Epithelial cell of prostate (primary cell): ENCODE measurements around the gene SCN9A.
"Not testable (repeated sequence)": the region's sequence is repeated elsewhere in the genome, so short reads cannot be mapped to it uniquely, and the experiment has no call there.

Experiments used
- DNase-seq: peaks from one replicate; pipeline ENCODE4 v3.0.0-alpha.2; 2011; ENCODE audit warnings: low read depth, low spot score
- H3K27ac ChIP-seq: fragments of 450-650 bp; 2 replicates; pipeline ENCODE4 v1.5.1; 2017; ENCODE audit warnings: mild to moderate bottlenecking

SCN9A gene

DNA sequence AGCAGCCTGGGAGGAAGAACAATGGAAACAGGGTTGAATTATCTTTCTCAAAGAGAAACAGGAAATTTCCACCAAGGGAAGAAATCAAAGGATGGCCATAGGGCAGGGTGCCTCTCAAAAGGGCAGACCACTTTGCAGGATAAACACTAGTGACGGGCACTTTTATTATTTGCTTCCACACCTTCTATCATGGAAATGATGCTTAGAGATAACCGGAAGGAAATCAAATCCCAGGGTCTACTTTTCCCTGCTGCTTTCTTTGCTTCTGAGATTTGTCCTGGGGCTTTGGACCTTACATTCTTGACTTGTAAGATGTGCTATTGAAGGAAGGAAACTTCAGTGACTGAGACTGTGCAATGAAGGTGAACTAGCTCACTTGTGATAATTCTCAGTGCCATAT lies 1.1 kb upstream of the SCN9A start:
- H3K27ac ChIP-seq: no peak overlapping the region
- no peak for DNase-seq

DNA sequence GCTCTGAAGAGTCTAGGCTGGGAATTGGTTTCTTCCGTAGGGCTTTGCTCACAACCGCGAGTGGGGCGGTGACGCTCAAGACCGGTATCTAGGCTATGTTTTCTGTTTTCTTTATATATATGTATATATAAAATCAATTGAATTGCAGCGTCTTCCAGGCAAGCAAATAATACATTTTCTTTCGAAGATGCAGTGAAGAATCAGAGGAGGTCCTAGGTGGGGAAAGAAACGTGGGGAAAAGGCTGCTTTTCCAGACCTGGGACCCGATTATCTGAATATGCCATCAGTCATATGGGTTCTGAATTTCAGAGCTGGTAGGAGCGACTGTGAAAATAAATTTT lies 714 bp upstream of the SCN9A start:
- no peak overlapping the region for H3K27ac ChIP-seq

DNA sequence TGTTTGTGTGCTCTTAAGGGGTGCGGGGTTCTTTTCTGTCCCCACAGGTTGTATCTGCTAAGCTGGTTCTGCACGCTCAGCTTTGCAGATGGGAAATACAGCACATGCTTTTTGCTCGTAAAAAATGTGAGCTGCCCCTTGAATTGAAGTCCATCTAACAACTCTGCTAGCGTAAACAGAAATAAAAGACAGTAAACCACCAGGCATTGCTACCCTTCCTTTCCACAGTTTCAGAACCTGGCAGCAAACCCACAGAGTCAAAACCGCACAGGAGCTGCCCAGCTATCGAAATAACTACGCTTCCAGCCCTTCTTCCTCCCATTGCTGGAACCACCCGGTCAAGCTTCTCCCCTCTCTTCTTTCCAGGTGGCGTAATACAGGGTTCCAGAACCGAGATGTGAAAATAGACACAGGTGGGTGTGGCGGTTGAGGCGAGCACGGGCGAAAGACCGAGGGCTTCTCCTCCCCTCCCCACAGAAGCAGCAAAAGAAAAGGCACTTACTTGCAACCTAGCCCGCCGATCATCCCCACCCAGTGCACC lies 479 bp downstream of the SCN9A start:
- no peak for DNase-seq
- H3K27ac ChIP-seq: no peak overlapping the region

More for the DNA sequence above, 714 bp upstream of the SCN9A start:
- DNase-seq: no peak

DNA sequence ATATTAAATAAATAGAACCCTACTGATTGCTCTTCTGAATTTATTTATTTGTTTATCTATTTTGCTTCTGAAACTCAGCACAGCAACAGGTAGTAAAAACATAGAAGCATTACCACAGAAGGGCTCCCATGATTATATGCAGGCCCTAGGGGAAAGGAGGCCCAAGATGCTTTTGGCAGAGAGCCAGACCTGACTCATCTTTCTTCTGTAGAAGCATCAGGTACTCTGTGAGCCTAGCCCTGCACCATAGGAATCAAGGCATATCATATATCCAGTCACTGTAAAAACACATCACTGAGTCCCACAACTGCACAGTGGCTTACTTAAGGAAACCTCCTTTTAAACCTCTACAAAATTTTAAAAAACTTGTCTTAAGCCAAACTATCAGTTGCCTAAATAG lies 1.8 kb downstream of the SCN9A start:
- DNase-seq: peak; percentile 66
- no peak overlapping the region for H3K27ac ChIP-seq

DNA sequence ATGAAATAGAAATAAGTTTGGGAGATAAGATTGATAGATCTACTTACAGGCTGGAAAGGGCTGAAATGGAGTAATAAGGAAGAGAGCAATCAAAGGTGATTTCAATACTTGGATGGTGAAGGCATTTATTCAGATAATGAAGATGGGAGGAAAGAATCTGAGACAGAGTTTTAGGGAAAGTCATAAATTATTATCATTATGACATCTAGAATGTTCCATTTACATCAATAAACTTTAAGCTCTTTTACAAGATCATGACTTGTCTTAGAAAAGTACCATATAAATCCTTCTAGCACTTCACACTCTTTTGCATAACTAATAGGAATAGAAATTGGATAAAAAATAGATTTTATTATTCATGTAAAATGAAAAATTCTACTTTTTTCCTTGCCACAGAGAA lies 2.2 kb downstream of the SCN9A start:
- DNase-seq: no peak
- H3K27ac ChIP-seq: no peak overlapping the region

DNA sequence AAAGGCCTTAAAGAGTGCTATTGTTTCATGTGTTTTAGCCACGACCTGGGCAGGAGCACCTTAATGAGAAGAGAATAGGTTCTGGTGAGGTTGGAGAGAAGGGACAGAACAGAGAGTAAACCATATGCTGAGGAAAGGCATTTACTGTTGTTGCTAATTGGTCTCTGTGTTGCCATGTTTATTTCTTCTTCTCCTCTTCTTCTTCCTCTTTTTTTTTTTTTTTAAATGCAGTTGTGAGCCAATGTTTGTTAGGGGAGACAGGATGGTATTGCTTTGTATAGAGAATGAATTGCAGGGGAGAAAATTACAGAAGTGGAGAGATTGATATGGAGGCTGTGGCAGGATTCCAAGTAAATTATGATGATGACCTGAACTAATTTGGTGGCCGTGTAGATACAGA lies 2.6 kb downstream of the SCN9A start:
- no peak overlapping the region for H3K27ac ChIP-seq
- DNase-seq: no peak

DNA sequence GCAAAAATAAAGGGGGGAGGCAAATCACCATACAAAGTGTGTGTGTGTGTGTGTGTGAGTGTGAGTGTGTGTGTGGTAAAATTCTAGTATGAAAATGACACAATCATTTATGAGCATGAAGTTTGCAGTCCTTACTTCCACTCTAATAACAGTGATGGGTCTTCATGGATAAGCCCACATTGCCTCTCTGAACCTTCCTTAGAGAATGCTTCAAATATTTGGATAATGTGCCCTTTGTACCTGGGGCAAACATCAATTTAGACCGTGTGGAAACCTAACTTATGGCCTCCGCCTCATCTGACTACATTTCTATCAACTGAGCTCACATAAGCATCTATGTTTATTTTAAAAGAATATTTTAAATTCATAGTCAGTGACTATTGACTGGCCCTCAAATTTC lies 3.7 kb downstream of the SCN9A start:
- no peak for DNase-seq
- no peak overlapping the region for H3K27ac ChIP-seq

DNA sequence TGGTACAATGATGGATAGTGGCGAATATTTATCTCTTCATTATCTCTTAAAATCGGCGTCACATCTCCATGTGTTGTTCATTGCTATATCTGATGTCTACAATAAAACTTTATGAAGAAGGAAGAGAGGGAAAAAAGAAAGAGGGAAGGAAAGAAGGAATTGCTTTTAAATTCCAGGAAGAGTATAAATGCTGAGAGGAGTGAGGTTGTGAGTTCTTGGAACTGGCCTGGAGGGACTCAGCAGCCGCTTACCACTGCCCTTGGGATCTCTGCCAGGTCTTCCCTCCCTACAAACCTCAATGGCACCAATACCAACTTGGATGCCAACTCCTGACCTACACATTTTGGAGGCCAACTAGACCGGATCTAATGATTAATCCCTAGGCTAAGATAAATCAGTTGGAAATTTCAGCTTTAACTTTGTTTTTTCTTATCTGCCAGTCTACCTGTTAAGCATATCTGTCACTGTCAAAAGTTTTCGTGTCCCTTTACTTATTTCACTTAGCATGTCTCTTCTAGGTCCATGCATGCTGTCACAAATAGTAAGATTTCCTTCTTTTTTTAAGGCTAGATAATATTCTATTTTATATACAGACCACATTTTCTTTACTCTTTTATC lies 9.8 kb downstream of the SCN9A start:
- DNase-seq: no peak
- no peak overlapping the region for H3K27ac ChIP-seq

DNA sequence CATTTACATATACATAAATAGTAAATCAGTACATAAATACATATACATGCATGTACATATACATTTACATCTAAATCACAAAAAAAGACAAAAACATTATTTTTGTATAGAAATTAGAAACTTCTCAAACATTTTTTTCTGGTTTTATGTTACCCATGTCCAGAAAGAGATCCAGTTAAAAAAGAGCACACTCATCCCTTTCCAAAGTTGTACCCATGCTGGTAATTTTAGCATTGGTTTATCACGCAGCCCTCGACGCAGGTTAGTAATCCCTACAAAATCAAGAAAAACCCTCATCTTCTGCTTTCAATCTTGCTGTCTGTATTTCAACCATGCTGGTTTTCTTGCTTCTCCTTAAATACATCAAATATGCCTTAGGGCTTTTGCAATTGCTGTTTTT lies 10.5 kb downstream of the SCN9A start:
- H3K27ac ChIP-seq: no peak overlapping the region
- DNase-seq: no peak

DNA sequence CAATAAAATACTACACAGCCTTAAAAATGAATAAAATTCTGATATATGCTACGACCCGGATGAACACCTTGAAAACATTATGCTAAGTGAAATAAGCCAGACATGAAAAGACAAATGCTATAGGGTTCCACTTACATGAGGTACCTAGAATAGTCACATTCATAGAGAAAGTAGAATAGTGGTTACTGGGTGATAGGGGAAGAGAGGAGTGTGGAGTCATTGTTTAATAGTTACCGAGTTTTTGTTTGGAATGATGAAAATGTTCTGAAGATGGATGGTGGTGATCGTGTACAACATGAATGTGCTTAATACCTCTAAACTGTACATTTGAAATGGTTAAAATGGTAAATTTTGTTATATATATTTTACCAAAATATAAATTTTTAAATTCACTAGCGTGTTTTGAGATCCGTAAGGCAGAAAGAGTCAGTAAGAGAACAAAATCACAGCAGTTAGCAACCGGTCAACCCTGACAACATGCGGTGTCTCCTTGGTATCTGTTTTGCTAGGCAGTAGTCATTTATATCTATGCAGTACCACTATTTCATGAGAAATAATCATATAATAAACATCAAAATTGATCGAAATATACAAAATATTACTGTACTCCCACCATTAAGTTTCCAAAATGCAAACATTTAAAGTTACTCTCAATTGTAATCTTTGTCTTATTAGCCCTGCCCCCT lies 11.1 kb downstream of the SCN9A start:
- DNase-seq: no peak

DNA sequence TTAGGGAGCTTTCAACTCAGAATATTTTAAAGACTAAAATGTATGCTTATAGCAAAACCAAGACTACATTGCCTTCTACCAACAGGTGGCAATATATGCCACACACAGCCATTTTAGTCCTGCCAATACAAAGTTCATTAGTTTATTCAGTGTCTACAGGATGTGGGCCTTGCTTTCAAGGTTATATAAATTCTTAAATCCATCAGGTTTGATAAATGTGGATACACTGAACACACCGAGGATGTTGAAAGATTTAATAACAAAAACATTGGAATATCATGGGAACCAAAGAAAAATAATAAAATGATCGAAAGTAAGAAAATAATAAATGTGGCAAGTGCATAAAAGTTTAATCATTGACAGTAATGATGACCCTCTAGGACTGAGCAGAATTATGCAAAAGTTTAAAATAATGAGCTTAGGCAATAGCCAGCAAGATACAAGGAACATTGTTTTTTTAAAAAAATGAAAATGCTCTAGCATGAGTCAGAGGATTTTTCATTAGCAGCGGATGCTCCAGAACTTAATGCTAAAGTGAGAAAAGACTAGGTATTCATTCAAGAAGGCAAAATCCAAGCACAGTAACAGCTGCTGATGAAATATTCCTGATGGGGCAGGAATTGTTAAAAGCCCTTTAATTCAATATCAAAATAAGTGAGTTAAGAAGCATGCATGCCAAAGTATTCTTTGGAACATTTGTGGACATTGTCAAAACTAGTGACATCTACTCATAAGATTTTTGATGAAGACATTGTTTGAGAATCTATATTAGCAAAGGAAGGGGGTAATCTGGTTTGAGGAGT lies 14.2 kb downstream of the SCN9A start:
- H3K27ac ChIP-seq: no peak overlapping the region
- DNase-seq: no peak

More for the DNA sequence above, 11.1 kb downstream of the SCN9A start:
- no peak overlapping the region for H3K27ac ChIP-seq

DNA sequence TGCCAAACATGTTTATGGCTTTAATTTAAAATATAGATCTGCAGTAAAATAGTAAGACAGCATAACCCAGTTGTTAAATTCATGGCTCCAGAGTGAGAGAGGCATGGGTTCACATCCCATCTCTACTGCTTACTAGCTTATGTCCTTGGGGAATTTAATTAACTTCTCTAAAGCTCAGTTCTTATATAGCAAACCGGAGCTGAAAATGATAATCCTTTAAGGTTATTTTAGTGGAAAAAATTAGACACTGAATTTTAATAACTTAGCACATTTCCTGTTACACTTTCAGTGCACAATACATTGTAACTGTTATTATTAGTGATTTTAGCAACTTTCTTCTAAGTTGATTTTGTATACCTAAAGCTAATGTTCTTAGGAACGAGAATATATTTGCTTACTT lies 14.8 kb downstream of the SCN9A start:
- DNase-seq: no peak

DNA sequence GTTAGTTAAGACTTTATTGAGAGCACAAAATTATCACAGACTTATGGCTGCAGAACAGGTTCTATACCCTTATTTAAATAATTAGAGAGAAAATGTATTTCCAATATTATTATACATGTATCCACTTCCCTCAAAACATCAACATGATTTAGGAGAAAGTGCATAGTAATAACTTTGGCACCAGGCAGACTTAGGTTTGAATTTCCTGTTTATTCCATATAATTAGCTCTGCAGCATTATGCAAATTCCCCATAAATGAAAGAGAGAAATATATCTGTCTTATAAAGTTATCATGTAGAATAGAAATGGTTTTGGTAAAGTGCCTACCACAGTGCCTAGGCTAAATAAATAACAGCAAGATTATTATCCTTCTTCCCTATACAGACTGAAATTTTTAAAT lies 15.3 kb downstream of the SCN9A start:
- no peak overlapping the region for H3K27ac ChIP-seq
- no peak for DNase-seq

More for the DNA sequence above, 14.8 kb downstream of the SCN9A start:
- no peak overlapping the region for H3K27ac ChIP-seq

DNA sequence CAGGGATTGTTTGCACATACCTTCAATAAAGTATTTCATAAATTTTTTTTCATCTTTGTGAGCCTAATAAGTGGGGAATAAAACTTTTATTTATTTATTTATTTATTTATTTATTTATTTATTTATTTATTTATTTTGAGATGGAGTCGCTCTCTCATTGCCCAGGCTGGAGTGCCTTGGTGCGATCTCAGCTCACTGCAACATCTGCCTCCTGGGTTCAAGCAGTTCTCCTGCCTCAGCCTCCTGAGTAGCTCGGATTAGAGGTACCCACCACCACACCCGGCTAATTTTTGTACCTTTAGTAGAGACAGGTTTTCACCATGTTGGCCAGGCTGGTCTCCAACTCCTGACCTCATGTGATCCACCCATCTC lies 17.8 kb downstream of the SCN9A start:
- not testable (repeated sequence) for DNase-seq, H3K27ac ChIP-seq

DNA sequence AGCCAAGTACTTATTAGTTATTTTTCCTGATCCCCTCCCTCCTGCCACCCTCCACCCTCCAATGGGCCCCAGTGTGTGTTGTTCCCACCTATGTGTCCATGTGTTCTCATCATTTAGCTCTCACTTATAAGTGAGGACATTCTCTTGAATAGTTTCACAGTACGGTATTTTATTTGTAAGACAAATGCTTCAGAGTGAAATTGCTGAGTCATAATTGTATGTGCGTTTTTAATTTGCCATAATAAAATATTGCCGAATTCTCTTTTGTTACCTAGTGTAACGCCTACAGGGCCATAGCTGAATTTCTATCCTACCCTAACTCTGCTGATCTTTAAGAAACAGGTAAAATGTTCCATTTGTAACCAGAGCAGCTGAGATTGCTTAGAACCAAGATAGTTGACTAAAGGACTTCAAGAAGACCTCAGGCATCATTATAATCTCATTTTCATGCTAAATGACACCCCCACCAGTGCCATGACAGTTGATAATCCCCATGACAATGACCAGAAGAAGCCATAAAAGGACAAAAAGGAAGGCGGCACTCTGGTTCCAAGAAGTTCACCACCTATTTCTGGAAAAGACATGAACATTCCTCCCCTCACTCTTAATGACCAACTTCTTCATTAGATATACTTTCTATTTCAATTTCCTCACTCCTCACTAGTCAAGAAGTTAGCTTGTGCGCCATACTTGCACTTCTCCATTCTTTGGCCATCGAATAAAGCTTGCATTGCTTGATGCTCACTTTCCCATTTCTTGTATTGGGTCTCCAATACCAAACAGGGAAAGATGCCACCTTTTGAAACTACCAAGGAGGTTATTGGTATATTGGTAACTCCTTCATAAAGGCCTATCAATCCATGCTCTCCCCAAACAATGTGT lies 18.4 kb downstream of the SCN9A start:
- no peak for DNase-seq
- H3K27ac ChIP-seq: no peak overlapping the region

DNA sequence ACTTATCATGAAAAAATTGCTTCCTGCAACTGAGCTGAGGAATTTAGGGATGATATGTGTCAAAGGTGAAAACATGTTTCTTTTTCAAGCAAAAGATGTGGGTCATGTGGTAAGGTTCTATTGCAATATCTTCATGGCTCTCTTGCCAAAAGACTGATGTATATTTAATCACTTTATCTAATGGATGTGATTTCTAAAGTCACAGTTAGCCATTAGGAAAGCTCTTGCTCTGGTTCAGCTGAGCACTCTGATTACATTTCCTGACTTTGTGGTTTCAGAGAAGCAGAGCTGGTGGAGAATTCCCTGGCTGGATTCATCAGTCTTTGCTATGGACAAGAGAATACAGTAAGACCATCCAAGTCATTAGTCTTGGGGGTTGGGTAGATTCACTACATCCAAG lies 24.4 kb downstream of the SCN9A start:
- no peak for DNase-seq
- no peak overlapping the region for H3K27ac ChIP-seq

DNA sequence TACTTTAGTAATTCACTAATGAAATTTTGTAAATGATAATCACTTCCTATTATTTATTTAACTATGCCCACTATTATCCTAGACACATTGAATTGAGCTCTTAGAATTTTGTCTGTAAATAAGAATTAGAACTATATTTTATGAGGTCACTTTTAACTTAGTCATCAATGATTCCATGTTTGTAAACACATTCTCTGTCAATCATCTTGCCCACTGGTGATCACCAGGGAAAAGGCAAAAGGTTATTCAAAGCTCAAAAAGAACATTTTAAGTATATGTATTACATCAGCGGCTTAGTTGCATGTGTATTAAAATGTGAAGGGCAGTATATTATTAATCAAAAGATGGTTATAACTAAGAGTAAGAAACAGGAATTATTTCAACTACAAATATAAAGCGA lies 25.2 kb downstream of the SCN9A start:
- H3K27ac ChIP-seq: no peak overlapping the region

DNA sequence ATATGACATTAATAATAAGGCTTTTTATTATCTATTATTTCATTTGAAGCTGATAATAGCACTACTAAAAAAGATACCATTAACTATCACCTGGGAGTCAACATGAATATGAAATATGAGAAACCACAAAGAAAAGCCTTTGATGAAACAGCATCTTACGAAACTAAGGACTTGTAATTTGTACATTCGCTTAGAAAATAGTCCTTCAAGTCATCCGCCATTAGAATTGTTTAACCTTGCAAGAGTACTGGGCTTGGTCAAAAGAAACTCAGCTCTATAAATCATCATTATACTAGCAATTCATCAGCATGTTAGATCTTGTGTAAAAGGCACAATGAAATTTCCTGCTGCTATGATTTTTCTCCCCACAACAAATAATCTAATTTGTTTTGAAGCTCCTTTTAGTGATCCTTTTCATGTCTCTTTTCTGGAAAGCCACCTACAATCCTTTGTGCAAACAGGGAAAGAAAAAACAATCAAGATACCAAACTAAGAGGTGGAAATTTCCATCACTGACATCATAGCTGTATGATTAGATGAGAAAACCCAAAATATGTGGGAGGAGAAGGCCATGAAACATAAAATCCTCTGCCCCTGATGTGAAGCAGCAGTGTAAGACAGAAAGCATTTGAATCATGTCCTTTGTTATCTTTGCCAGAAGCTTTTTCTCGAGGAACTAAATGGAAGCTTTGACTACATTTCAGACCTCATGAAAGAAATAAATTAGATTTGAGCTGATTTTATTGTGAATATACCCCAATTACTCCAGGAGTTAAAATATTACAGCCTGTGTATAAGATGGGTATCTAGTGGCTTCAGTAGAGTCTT lies 31.2 kb downstream of the SCN9A start:
- H3K27ac ChIP-seq: peak overlapping the region; percentile 59
- peak; percentile 24 for DNase-seq

More for the DNA sequence above, 25.2 kb downstream of the SCN9A start:
- DNase-seq: no peak

DNA sequence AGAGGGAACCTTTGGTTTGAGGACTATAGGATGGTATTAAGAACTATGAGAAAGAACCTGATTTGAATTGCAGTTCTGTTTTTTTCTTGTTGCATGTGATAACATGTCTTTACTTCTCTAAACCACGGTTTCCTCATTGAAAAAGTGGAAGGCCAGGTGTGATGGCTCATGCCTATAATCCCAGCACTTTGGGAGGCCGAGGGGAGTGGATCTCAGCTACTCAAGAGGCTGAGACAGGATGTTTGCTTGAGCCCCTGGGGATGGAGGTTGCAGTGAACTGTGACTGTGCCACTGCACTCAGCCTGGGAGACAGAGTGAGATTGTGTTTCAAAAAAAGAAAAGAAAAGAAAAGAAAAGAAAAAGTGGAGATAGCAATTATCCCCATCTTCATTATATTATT lies 32.3 kb downstream of the SCN9A start:
- peak; percentile 22 for DNase-seq
- peak overlapping the region; percentile 59 for H3K27ac ChIP-seq
